HG03108 (cell line): ENCODE measurements around the gene SIX6.

ENCODE experiments used
- ATAC-seq: cut with Tn5 transposase; IDR thresholded peaks from one replicate; pipeline ENCODE4 v1.9.1; 2021; ENCODE audit warnings: moderate library complexity; ENCODE audit not compliant: unreplicated experiment

Gene SIX6

DNA sequence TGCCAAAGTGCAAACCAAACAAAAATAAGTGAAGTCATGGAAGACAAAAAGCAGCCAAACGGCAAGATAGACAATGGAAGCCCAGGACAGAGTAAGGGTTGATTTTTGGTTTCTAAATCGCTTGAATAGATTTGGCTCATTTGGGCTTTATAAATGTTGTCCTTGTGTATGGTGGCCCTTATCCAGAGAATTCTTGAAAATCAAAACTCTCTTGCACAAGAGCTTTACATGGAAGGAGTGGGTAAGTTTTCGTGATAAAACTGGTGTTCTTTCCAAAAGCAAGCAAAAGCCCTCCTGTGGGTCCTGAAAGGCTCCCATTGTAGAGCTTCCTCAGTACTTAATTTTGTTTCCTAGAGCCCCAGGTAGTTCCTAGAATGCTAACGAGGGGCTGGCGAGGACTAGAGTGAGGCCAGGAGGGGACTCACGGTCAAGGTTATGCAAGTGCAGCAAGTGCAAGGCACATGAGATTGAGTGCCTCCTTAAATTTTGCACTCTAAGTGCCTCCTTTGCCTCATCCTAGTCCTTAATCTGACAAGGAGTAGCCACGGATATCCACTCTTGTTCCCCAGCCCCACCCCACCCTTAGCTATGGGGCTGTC, 4.1 kb downstream of the SIX6 start:
- ATAC-seq = no peak

DNA sequence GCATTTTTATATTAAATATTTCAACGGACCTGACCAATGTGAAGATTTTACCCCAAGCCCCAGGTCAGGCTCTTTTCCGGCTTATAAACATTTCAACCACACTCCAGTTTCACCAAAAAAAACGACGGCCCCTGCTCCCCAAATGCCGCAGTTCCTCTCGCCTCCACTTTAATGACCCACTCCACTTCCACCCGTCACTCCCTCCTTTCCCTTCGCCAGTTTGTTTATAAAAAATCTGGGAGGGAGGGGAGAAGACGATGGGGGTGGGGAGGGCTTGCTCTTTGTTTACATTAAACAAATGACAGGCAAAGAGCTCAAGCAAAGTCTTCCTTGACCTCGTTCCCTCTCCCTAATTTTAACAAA, 5.4 kb downstream of the SIX6 start:
- no peak for ATAC-seq

DNA sequence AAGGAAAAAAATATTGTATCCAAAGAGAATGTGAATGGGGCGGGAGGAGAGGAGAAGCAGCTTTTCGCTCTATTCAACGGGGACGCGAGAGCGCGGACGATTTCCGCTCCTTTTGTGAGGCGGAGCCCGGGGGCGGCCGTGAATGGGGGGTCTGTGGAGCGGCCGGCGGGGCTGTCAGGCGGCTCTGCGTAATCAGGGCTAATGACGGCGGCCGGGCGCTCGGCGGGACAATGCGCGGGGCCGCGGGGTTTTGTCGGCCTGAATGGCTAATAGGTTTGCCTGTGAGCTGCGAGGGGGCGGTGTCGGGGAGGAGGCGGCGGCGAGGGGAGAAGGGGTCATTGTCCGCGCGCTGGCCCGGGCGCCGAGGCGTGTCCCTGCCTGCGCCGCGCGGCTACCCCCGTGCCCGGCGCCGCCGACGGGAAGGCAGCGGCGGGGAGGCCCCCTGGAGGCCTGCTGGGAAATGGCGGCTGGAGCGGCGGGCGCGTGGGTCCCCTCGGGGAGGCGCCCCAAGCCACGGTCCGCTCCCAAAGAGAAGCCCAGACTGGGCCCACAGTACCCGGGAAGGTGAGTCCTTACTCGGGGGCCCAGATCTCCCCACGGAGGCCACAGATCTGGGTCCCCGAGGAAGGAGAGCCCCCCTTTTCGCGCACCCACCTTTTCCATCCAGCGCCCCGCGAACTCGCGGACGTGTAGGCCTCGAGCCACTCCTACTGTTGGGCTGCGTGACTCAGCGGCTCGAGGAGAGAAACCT, 6.0 kb downstream of the SIX6 start:
- no peak for ATAC-seq

GRCh38 chr14:60515511-60516289, 6.8 kb downstream of the SIX6 start:
- no peak for ATAC-seq

GRCh38 chr14:60532442-60532841, 23.5 kb downstream of the SIX6 start:
- ATAC-seq = no peak

DNA sequence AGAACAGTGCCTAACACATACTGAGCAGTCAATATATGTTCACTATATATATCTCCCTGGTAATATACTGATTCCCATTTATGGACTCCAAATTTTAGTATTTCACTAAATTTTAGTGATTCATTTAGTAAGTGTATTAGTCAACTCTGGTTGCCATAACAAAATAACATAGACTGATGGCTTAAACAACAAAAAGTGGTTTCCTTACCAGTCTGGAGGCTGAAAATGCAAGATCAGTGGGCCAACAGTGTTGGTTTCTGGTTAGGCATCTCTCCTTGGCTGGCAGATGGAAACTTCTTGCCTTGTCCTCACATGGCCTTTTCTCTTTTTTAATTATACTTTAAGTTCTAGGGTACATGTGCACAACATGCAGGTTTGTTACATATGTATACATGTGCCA, 28.7 kb downstream of the SIX6 start:
- no peak for ATAC-seq

DNA sequence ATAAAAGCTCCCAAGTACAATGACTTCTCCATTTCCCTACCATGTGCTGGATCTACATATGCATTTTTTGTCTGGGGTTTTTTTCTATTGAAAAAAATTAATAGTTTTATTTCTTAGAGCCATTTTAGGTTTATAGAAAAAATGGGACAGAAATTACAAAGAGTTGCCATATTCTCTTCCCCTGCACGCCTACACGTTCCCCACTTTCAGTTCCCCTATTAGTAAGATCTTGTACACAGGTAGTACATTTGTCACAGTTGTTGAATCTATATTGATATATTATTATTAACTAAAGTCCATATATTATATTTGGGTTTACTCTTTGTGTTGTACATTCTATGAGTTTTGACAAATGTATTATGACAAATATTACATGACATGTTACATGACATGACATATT, 35.7 kb downstream of the SIX6 start:
- ATAC-seq = no peak

- ATAC-seq = no peak
These were observed 44.9 kb downstream of the SIX6 start for GRCh38 chr14:60553808-60554207.

DNA sequence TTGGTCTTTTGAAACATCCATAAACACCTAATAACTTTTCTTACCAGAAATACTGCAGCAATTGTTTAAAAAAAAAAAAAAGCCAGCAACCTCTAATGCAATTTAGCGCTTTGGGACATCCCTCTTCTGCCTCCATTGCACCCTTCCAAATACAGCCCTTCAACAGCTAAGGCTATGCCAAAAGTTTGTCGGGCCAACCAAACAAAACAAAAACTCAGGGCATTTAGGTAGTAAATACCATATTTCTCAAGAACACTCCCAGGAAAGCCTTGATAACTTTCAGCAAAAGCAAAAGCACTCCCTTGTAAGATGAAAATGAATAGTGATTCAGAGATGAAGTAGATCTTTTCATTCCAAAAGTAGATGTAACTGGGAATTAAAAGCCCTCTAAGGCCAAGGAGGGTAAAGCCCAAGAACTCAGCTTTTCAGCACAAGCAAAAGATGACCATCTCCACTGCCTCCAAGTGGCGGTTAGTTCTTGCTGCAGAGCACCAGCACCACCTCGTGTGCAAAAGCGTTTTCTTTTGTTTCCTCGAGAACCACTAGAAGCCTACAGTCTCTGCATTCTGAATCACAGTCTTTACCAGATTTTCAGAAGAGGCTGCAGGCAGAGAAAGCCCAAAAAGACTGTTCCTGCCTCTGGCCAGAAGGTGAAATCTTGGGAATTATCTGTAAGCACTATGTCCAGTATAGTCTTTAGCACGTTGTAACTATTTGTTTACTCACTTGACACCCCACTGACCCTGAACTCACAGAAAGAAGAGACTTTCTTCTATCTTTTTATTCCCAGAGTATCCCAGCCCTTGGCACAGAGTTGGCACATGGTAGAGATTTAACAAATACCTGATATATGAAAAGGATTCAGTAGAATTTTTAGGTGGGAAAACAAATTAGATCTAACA, 53.1 kb downstream of the SIX6 start:
- peak; percentile 79 for ATAC-seq
